Measurements from ENCODE around the gene CDH4.

CDH4 gene

DNA sequence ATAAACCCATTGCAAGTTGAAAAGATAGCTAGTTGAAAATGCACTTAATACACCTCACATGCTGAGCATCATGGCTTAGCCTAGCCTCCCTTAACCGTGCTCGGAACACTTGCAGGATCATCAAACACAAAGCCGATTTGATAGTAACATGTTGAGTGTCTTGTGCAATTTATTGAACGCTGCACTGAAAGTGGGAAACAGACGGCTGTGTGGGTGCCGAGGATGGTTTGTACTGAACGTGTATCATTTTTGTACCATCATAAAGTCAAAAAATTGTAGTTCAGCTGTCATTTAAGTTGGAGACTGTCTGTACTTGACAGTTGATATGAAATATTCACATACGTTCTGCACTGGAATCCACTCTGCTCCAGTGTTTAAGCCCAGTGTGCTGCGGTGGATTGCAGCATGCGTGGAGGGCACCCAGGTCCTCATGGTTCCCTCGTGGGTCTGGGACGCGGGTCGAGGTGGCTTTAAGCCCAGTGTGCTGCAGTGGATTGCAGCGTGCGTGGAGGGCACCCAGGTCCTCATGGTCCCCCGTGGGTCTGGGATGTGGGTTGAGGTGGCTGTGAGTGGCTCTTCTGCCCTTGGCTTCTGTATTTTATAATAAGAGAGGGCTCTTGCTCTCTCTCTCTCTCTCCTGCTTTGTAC lies 77.0 kb downstream of the CDH4 start:
- DNase-seq (ENCODE audit: low read depth in 2 of 2) = no peak

DNA sequence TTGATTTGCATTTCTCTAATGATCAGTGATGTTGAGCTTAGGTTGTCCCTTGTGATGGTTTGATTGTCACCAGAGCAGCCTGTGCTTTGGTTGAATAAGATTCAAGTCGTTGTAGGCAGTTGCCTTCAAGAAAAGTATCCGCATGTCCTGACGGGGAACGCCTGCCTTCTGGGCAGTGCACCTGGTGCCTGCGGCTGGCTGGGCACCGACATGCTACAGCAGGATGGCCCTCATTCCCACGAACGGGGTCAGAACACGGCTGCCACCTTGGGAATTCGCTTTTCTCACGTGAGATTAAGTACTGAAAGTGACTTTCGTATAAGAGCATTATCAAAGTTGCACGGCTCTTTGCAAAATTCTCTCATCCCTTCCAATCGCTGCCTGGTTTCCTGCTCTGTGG lies 78.4 kb downstream of the CDH4 start:
- DNase-seq (ENCODE audit: low read depth in 2 of 2) = no peak

DNA sequence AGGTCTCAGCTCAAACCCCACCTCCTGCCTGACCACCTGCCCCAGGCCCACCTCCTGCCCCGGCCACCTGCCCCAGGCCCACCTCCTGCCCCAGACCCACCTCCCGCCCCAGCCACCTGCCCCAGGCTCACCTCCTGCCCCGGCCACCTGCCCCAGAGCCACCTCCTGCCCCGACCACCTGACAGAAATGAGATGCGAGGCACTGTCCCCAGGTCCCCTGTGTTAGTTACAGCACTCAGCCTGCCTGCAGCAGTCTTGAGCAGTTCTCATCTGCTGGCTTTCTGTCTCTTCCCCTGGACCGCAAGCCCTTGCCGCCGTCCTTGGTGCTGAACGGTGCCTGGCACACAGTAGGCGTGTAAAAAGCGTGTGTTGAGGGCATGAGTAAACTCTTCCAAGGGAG lies 79.5 kb downstream of the CDH4 start:
- no peak for DNase-seq (ENCODE audit: low read depth in 2 of 2)

DNA sequence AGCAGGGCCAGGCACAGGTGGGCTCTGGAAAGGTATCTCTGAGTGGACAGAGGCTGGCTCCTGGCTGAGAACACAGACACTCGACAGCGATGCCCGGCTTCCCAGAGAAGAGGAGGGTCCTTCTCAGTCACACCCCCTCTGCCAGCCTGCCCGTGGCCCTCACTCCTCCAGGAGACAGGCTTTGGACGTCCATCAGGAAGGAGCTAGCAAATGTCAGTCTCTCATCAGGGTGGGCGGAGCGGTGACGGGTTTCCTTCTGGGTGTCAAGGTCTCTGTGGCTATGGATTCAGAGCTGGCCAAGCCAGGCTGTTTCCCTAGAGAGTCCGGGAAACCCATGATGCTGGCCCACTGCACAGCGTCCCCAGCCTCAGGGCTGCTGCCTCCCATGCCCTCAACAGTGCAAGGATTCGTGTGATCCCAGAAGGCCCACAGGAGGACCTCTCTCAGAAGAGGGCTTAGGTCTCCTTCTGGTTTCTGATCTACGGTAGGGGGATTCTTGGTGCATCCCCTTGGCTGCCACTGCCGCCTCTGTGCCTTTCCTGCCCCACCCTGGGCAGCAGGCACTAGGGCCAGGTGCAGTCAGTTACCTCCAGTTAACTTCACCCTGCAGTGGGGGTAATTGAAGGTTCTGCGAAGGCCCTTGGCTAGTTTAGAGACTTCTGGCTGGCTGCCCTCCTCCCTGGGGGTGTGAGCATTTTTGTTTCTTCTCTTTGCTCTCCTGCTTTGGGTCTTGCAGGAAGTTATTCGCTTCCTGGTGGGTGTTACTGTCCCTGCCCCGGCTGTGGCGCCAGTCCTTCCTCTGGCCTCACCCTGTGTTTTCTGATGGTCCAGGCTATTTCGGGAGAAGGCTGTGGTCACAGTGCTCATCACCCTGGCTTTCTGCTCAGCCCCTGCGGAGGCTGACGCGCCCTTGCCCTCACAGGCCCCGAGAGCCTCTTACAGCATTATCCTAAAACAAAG lies 80.2 kb downstream of the CDH4 start:
- DNase-seq (ENCODE audit: low read depth in 2 of 2) = no peak

DNA sequence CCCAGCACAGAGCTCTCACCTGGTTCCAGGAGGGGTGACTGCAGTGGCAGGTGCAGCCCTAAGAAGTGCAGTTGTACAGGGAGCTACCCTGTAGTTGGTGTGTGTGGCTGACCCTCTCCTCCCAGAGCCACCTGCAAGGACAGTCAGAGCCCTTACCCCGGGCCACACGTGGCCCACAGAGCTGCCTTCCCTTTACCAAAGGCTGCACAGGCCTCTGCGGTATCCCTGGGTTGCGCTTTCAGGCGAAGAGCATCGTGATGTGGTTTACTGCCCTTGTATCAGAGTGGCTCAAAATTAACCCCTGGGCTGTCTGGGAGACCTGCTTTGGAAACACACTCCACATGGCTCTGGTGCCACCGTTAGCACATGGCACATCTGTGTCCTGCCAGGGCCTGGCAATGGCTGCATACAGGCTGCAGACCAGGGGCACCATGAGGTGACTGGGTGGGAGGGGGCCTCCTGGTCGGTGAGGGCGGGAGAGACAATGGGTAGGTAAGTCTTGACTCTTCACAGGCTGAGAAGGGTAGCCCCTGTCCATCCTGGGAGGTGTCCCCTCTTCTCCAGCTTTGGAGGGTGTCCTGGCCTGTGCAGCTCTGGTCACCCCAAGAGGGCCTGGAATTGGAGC lies 81.5 kb downstream of the CDH4 start:
- no peak for DNase-seq (ENCODE audit: low read depth in 2 of 2)

DNA sequence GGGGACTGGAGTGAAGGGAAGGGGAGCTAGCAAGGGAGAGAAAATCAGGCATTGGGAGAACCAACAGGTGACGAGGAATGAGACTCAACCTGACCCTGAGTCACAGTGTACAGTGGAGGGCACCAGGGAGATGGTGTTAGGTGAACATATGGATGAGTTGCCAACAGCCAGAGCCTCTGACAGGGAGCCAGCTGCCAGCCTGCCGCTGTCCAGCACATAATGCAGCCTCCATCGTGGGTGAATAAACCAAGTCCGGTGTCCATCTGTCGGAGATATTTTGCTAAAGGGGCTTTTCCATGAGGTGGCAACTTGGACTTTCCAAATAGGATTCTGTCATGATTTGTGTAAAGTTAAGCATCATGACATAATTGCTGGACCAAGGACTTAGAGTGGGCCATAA lies 88.1 kb downstream of the CDH4 start:
- DNase-seq (ENCODE audit: low read depth in 2 of 2) = no peak

DNA sequence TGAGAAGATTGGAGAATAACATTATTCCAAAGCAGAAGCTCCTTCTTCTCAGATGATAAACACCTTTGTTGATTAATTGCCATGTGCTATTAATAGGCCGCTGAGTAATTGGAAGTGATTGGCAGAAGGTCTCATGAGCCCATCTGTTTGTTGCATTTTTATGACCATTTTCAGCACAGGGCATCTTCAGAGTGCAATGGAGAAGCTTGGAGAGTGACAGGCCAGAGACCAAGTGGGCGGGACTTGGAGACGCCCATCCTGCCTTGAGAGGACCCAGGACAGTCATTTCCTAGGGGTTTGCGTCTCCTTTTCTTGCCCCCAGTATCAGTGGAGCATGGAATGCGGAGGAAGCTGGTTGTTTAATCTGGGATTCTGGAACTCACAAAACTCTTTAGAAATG lies 89.5 kb downstream of the CDH4 start:
- DNase-seq (ENCODE audit: low read depth in 2 of 2) = no peak

DNA sequence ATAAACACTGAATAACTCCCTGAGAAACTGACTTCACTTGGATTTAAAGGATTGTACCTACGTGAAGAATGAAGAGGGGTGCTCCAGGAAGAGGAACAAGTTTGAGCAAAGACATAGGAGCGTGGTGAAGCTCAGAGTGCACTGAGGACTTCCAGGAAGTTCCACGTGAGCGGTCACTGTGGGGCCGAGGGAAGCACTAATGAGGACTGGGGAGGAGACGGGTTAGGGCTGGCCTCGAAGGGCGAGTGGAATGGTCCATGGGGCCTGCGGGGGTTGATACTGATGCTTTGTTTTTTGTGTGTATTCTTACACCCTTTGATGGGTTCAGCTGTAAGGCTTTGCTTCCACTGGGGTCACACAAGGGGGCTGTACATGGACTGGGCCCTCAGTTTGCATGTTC lies 91.9 kb downstream of the CDH4 start:
- no peak for DNase-seq (ENCODE audit: low read depth in 2 of 2)

DNA sequence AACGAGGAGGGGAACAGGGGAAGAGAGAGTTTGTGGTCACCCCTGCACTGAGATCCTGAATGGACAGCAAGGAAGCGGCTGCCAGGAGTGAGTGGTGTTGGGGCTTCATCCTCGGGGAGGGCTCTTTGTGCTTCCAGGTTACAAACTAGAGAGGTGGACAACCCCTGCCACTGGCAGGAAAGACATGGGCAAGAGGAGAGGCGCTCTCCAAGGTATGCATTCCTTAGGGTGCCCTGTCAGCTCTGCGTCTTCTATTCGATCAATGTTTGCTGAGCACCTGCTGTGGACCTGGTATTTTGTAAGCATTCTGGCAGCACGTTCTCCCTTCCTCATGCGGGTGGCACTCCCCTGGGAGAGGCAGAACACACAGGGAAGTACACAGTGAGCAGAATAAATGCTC lies 93.6 kb downstream of the CDH4 start:
- no peak for DNase-seq (ENCODE audit: low read depth in 2 of 2)

DNA sequence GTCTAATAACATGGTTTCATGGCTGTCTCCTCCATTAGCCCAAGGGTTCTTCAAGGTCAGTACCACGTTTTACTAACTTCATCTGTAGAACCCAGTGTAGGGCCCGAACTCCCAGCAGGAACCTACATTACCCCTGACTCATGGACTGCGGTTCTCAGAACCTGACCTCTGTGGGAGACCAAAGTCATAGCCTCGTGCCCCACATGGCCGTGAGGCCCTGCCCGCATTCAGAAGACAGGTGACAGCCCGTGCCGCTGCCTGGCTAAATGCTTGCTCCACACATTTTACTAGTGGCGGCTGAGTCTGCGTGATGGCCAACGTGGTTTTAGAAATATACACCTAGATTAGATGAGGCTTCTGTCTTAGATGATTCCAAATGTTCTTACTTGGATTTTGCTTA lies 94.9 kb downstream of the CDH4 start:
- no peak for DNase-seq (ENCODE audit: low read depth in 2 of 2)

DNA sequence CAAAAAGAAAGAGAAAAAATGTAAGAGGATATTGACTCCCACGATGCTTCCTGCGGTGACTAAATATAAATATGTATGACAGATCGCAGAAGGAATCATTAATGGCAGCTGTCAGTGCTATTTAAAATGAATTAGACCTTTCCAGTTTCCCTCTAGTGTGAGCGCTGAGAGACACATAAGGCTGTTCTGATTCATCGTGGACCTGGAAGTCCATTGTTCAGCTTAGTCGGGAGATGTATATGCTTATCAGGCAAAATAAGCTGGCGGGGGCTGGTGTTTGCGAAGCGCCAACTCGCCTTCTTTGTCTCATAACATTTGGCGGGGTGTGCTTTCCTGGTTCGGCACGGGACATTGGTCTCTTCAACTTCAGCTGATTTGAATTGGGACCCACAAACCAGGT lies 95.4 kb downstream of the CDH4 start:
- DNase-seq (ENCODE audit: low read depth in 2 of 2) = no peak

DNA sequence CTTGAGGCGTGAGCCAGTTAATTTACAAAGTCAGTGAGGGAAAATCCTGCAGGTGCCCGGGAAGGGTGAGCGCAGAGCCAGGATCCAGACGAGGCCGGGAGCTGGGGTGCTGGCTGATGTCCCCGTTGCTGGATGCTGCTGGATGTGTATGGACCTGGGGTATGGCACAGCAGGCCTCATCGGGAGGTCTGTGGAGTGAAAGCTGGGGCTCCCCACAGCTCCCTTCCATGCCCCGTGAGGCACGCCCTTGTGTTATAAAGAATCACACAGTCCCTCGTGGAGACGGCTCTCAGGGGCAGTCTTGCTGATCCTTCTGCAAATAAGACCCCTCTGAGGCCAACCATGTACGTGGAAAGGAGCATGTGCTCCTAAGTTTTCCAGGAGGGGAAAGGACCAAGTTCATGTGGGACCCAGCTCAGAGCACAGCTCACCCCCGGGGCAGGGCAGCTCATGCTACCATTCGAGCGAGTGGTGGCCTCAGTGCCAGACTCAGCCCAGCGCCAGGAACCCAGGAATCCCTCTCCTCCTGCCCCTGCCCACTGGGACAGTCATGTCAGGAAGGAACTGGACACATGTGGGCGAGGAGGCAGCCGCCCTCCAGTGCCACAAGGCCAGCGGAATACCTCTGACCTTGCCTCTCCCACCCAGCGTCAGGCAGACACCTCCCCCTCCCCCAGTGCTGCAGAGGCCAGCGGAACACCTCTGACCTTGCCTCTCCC lies 97.5 kb downstream of the CDH4 start:
- no peak for DNase-seq (ENCODE audit: low read depth in 2 of 2)

DNA sequence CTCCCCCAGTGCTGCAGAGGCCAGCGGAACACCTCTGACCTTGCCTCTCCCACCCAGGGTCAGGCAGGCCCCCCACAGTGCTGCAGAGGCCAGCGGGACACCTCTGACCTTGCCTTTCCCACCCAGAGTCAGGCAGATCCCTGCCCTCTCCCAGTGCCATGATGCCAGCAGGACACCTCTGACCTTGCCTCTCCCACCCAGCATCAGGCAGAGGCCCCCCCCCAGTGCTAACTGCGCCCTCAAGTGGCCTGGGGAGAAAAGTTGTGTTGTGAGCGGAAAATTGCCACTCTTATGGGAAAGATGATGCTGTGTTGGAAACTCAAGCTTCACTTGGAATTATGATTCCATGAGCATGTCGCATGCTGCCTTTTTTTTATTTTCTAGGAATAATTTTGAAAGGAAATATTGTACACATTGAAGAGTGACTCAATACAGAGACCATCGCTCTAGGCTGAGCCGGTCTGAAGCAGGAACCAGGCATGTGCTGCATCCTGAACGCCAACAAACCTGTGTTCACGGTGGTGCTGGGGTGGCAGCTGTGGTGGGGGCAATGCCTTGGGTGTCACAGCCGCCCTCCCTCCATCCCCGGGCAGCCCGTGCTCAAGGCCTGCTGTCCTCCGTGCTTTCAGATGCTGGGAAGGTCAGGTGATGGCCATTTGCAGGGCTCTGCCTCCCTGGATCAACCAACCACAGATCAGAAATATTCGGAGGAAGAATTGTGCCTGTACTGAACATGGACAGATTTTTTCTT lies 98.6 kb downstream of the CDH4 start:
- DNase-seq (ENCODE audit: low read depth in 2 of 2) = no peak

DNA sequence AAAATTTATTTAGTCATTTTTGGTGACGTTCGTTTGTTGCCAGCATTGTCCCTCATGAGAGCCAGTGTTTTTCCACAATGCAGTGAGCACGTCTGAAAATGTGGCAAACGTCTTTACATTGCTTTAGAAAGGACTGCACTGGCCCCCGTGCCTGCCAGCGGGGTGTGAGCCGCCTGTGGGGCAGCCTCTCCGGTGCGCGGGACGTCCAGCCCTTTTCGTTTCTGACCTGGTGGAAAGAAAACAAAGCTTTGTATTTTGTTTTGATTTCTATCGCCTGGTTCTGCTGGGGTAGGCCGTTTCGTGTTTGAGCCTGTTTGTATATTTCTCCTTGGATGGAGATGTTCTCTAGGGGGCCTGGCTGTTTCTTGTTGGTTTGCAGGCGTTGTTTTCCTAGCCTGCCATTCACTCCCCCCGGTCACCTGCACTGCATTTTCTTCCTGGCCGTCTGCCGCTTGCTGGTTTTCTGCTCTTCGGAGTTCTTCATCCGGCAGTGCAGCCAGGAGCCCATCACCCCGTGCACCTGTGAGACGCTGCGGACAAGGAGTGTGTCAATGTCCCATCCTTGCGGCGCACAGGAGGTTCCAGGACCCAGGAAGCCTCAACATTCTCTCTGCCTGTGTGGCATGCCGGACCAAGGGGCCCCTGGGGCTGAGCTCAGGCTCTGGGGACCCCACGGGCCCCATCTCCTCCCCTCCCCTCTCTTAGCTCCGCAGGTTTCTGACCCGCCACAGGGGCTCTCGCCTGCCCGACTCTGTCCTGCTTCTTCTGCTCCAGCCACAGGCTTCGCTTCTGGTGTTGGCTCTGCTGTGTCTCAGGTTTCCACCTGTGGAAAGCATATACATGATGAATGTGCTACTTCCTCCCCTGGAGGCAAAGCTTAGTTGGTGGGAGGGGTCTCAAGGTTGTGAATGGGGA lies 100.5 kb downstream of the CDH4 start:
- no peak for DNase-seq (ENCODE audit: low read depth in 2 of 2)

DNA sequence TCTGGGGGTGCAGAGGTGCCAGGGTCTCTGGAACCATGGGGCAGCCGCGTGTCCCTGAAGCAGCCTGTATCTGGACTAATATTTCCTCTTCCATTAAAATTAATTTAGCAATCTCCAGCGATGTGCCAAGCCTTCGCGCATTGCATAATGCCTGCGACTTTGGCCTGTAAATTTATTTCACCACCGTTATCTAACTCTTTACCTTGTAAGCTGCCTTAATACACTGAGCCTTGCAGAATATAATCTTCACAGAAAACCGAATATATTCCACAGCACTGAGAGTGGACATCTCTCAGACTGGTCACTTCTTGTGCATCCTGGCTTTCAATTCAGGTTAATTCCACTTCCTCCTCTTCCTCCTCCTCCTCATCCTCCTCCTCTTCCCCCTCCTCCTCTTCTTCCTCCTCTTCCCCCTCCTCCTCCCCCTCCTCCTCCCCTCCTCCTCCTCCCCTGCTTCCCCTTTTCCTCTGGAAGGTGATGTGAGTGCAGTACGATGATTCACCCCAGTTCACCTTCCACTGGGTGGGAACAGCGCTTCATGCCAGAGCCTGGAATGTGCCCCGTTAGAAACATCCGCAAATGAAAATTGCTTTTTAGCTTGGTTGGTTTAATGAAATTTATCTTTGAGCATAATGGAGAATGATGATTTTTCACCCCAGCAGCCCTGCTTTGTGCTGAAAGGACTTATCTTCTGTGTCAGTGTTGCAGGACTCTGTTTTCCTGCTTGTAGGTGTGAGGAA lies 101.4 kb downstream of the CDH4 start:
- DNase-seq (ENCODE audit: low read depth in 2 of 2) = no peak

DNA sequence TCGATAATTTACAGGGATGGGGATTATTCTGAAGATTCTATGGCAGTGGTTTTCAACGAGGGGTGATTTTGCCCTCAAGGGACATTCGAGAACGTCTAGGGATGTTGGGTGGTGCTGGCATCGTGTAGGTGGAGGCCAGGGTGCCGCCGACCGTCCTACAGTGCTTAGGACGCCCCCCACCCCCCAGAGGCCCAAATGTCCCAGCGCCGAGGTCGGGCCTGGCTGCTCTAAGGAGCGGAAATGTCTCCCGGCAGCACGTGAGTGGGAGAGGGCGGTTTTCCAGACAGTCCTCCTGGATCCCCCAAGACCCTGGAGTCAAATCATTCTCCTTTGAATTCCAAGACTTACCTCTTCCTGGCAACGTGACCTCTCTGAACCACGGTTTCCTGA lies 101.9 kb downstream of the CDH4 start:
- no peak for DNase-seq (ENCODE audit: low read depth in 2 of 2)

DNA sequence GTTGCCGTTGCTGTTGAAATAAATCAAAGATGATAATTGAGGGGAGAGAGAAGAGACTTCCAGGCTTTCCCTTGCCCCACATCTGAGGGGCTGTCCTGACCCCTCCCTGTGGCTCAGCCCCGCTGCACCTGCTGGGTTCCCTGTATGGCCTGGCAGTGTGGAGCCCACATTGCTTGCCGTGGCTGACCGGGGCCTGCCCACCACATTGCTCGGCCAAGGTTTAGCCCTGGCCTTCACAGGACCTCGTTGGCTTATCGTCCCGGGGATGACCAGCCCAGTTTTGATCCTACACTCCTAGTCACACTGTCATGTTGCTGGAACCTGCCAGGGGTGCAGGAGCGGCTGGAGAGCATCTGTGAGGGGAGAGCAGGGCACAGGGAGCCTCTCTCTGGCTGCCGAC lies 102.4 kb downstream of the CDH4 start:
- DNase-seq (ENCODE audit: low read depth in 2 of 2) = no peak

DNA sequence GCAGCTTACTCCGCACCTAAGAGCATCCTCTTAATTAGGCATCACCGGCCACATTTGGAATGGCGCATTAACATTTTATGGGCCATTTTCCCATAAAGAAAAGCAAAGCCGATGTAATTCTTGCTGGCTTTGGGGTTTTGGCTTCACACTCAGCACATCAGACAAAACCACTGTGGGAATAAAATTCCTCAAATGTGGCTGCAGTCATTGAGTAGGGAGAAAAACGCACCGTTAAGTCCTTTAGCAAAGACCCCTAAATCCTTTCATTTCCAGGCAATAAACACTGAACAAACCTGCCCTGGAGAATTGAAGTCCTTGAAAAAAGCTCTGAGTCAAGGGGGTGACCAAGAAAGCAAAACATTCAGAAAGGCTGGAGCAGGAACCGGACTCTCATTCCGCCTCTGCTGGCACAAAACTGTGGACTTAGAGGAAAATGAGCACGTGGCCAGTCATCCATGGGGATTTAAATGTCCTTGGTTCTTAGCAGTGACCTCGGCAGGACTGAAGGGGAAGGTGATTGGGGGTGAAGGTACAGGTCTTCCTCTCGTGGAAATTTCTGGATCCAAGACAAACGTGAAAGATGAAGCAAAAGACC lies 102.9 kb downstream of the CDH4 start:
- DNase-seq (ENCODE audit: low read depth in 2 of 2) = no peak

DNA sequence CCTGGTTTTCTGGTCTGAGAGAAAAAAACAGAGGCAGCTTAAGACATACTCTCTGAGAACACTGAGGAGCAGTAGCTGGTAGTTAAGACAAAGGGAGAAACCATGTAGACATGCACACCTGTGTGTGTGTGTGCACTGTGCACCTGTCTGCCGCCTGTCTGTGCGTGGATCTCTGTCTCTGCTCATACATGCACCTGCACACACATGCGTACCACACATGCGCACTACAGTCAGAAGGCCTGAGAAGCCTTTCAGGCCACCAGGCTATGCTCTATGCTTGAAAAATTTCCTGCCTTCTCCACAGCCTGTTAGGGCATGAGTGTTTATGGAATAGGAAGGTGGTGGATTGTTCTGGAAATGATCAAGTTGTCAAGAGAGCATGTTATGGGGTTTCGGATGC lies 103.5 kb downstream of the CDH4 start:
- DNase-seq (ENCODE audit: low read depth in 2 of 2) = no peak

Data from stimulated activated CD4-positive, alpha-beta T cell treated with anti-CD3 and anti-CD28 coated beads, Interleukin-4, amount 100 ng/mL, for 48 hours (primary cell).